Activated naive CD8-positive, alpha-beta T cell treated with anti-CD3 and anti-CD28 coated beads for 36 hours (primary cell): ENCODE data around the gene PLEKHA6. TPM values are rescaled to one million over a fixed set of nuclear protein-coding genes. Genes with fewer than 3 reads are reported as not detected.

Source experiments
- DNase-seq: peaks from one replicate; pipeline ENCODE4 v3.0.0; 2021
- H3K27ac Mint-ChIP-seq: one replicate; pipeline ENCODE4 v1.8.0; 2022; ENCODE audit warnings: mild to moderate bottlenecking, moderate library complexity, mixed read lengths
- H3K27me3 Mint-ChIP-seq: one replicate; pipeline ENCODE4 v1.8.0; 2022; ENCODE audit warnings: mild to moderate bottlenecking, mixed read lengths
- H3K36me3 Mint-ChIP-seq: one replicate; pipeline ENCODE4 v1.8.0; 2021; ENCODE audit warnings: mild to moderate bottlenecking, mixed read lengths
- H3K4me1 Mint-ChIP-seq: one replicate; pipeline ENCODE4 v1.8.0; 2021; ENCODE audit warnings: mixed read lengths
- H3K4me3 Mint-ChIP-seq: one replicate; pipeline ENCODE4 v1.8.0; 2022; ENCODE audit warnings: mild to moderate bottlenecking, moderate library complexity, mixed read lengths
- H3K9me3 Mint-ChIP-seq: one replicate; pipeline ENCODE4 v1.8.0; 2022; ENCODE audit warnings: mixed read lengths
- total RNA-seq, 2 experiments: library from RNA; stranded (reverse); gene quantifications; one replicate each; pipeline ENCODE4 v1.2.3, GENCODE V29; 2021

PLEKHA6 gene
- total RNA-seq, 2 experiments from 2014 or later, result 0.74 to 1.5 TPM

- H3K36me3 Mint-ChIP-seq, result no peaks in the 10 kb centered on the region
- H3K4me1 Mint-ChIP-seq, result peaks cover 2% of the 10 kb centered on the region
- no peak overlapping the region for H3K4me3 Mint-ChIP-seq
- no peaks in the 10 kb centered on the region for H3K9me3 Mint-ChIP-seq
- DNase-seq, result no peak
- peaks cover 6% of the 10 kb centered on the region for H3K27me3 Mint-ChIP-seq
- no peak overlapping the region for H3K27ac Mint-ChIP-seq
These were observed 5.2 kb downstream of the PLEKHA6 start for GRCh38 chr1:204354579-204354978.

GRCh38 chr1:204353213-204353910 is 6.4 kb downstream of the PLEKHA6 start:
- Mint-ChIP-seq H3K4me1 (peaks cover 2% of the 10 kb centered on the region), H3K27me3 (no peaks in the 10 kb centered on the region), H3K36me3 (no peaks in the 10 kb centered on the region), H3K9me3 (no peaks in the 10 kb centered on the region), H3K27ac (no peak overlapping the region), H3K4me3 (no peak overlapping the region)
- no peak for DNase-seq

DNA sequence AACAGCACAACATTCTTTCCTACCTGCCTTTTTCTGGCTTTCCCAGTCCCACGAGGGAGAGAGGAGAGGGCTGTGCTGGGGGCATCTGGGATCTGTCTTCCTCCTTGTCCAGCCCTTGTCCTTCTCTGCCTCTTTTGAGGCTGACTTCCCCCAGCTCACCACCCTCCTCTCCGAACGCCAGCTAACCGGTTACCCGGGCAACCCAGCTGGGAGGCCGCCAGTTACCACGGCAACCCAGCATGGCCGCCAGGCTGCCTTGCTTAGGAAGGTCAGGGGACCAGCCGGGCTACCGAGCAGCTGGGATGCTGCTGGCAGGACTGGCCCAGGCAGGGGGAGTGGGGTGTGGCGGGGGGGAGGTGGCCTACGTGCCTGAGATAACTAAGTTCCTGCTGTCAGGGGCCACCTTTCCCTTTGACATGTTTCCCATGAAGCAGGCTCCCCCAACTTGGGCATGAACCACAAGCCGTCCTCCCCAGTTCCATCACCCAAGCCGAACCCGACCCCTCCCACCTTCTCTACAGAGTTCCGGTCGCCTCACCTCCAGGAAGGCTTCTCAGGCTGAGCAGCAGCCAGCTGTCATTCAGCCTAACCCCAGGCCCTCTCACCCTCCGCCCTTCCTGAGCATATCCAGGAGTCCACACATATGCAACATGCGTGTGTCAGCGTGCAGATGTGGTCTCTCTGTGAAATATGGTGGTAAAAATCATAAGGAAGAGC is 8.7 kb downstream of the PLEKHA6 start:
- peaks cover 2% of the 10 kb centered on the region for H3K4me1 Mint-ChIP-seq

GRCh38 chr1:204350312-204350711 is 9.4 kb downstream of the PLEKHA6 start:
- Mint-ChIP-seq H3K4me3 (no peak overlapping the region), H3K27ac (no peak overlapping the region), H3K9me3 (no peaks in the 10 kb centered on the region), H3K4me1 (peaks cover 2% of the 10 kb centered on the region), H3K27me3 (no peaks in the 10 kb centered on the region), H3K36me3 (no peaks in the 10 kb centered on the region)
- DNase-seq, result no peak

More for the DNA sequence above, 8.7 kb downstream of the PLEKHA6 start:
- Mint-ChIP-seq H3K9me3 (no peaks in the 10 kb centered on the region), H3K27ac (no peak overlapping the region), H3K36me3 (no peaks in the 10 kb centered on the region), H3K4me3 (no peak overlapping the region), H3K27me3 (no peaks in the 10 kb centered on the region)
- no peak for DNase-seq

- DNase-seq, result no peak
- Mint-ChIP-seq H3K27me3 (no peaks in the 10 kb centered on the region), H3K27ac (no peak overlapping the region), H3K36me3 (no peaks in the 10 kb centered on the region), H3K4me1 (peaks cover 2% of the 10 kb centered on the region), H3K4me3 (no peak overlapping the region), H3K9me3 (no peaks in the 10 kb centered on the region)
These were observed 10.1 kb downstream of the PLEKHA6 start for GRCh38 chr1:204349602-204350001.

- no peak for DNase-seq
- Mint-ChIP-seq H3K27me3 (no peaks in the 10 kb centered on the region), H3K9me3 (no peaks in the 10 kb centered on the region), H3K4me3 (no peak overlapping the region), H3K27ac (no peak overlapping the region), H3K4me1 (peaks cover 2% of the 10 kb centered on the region), H3K36me3 (no peaks in the 10 kb centered on the region)
These were observed 11.0 kb downstream of the PLEKHA6 start for GRCh38 chr1:204348722-204349121.

DNA sequence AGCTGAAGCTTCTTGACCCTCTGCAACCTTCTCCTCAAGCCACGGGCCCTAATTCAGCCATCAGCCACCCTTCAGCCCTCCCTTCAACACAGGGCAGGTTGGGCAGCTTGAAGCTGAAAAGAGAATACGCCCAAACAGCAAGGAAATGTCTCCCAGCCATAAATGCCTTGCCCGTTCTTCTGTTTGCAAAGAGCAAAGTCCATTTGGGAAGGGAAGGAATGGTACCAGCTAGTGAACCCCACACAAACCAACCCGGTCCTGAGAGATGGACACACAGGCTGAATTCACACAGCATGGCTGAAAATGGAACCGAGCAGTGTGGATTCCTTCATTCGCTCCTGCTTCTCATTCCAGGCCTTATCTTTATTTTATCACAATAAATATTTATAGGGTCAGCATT is 11.5 kb downstream of the PLEKHA6 start:
- Mint-ChIP-seq H3K27me3 (no peaks in the 10 kb centered on the region), H3K9me3 (no peaks in the 10 kb centered on the region), H3K4me1 (peaks cover 2% of the 10 kb centered on the region), H3K4me3 (no peak overlapping the region), H3K36me3 (no peaks in the 10 kb centered on the region), H3K27ac (no peak overlapping the region)
- DNase-seq, result no peak

- Mint-ChIP-seq H3K4me1 (no peaks in the 10 kb centered on the region), H3K27me3 (no peaks in the 10 kb centered on the region), H3K9me3 (no peaks in the 10 kb centered on the region), H3K4me3 (no peak overlapping the region), H3K36me3 (no peaks in the 10 kb centered on the region), H3K27ac (no peak overlapping the region)
- DNase-seq, result no peak
These were observed 13.6 kb downstream of the PLEKHA6 start for GRCh38 chr1:204345941-204346645.

GRCh38 chr1:204345438-204345841 is 14.3 kb downstream of the PLEKHA6 start:
- no peak for DNase-seq
- no peaks in the 10 kb centered on the region for H3K4me1 Mint-ChIP-seq
- H3K27ac Mint-ChIP-seq, result no peak overlapping the region
- H3K36me3 Mint-ChIP-seq, result no peaks in the 10 kb centered on the region
- H3K27me3 Mint-ChIP-seq, result no peaks in the 10 kb centered on the region
- no peak overlapping the region for H3K4me3 Mint-ChIP-seq
- H3K9me3 Mint-ChIP-seq, result no peaks in the 10 kb centered on the region

- Mint-ChIP-seq H3K9me3 (no peaks in the 10 kb centered on the region), H3K27me3 (no peaks in the 10 kb centered on the region), H3K36me3 (no peaks in the 10 kb centered on the region), H3K27ac (no peak overlapping the region), H3K4me1 (no peaks in the 10 kb centered on the region), H3K4me3 (no peak overlapping the region)
- no peak for DNase-seq
These were observed 14.9 kb downstream of the PLEKHA6 start for GRCh38 chr1:204344665-204345355.

- no peak for DNase-seq
- H3K27ac Mint-ChIP-seq, result no peak overlapping the region
- no peaks in the 10 kb centered on the region for H3K9me3 Mint-ChIP-seq
- no peaks in the 10 kb centered on the region for H3K36me3 Mint-ChIP-seq
- no peaks in the 10 kb centered on the region for H3K4me1 Mint-ChIP-seq
- H3K4me3 Mint-ChIP-seq, result no peak overlapping the region
- no peaks in the 10 kb centered on the region for H3K27me3 Mint-ChIP-seq
These were observed 15.9 kb downstream of the PLEKHA6 start for GRCh38 chr1:204343802-204344201.

DNA sequence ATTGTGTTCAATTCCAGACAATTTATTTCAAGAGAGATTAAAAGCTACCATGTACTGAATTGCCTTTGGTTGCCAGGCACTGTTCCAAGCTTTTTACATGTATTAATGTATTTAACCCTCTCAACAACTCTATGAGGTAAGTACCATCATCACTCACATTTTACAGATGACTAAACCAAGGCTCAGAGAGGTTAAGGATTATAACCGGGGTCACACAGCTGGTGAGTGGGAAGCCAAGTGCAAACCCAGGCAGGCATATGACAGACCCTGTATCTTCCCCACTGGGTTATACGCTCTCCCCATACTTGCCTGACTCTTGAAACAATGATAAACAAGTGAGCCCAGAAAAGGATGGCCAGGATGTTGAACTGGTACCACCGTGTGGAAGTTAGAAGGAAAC is 16.5 kb downstream of the PLEKHA6 start:
- no peak overlapping the region for H3K27ac Mint-ChIP-seq
- H3K36me3 Mint-ChIP-seq, result no peaks in the 10 kb centered on the region
- no peaks in the 10 kb centered on the region for H3K4me1 Mint-ChIP-seq
- DNase-seq, result no peak
- no peaks in the 10 kb centered on the region for H3K27me3 Mint-ChIP-seq
- no peak overlapping the region for H3K4me3 Mint-ChIP-seq
- no peaks in the 10 kb centered on the region for H3K9me3 Mint-ChIP-seq

DNA sequence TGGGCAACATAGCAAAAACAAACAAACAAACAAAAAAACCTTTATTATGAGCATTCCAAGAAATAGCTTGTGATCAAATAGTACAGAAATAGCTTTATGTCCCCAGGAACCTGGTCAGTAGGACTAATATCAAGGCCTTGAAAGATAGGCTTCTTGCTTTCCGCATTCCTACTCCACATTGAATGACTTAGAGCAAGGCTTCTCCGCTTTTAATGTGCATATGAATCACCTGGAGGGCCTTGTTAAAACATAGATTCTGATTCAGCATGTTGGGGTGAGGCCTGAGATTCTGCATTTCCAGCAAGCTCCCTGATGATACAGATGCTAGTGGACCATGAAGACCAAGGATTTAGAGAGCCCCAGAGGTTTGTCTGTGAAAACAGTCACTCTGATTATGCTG is 17.4 kb downstream of the PLEKHA6 start:
- Mint-ChIP-seq H3K27me3 (no peaks in the 10 kb centered on the region), H3K4me3 (no peak overlapping the region), H3K27ac (no peak overlapping the region), H3K9me3 (no peaks in the 10 kb centered on the region), H3K4me1 (no peaks in the 10 kb centered on the region), H3K36me3 (no peaks in the 10 kb centered on the region)
- no peak for DNase-seq

DNA sequence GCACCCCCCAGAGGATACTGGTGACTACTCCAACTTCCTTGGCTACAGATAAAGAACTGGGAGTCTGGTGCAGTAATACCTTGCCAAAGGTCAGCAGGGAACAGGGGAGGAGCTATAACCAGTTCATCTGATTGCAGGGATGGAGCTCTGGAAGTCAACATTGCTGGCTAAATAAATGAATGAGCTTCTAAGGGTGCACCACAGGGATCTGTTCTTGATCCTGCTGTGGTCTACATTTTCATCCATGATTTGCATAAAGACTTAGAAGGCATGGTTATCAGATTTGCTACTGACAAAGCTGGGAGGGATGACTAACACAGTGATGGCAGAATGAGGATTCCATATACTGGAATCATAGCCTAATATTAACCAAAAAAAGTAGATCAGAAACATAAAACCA is 18.3 kb downstream of the PLEKHA6 start:
- Mint-ChIP-seq H3K4me1 (no peaks in the 10 kb centered on the region), H3K36me3 (no peaks in the 10 kb centered on the region), H3K27me3 (no peaks in the 10 kb centered on the region), H3K4me3 (no peak overlapping the region), H3K27ac (no peak overlapping the region), H3K9me3 (no peaks in the 10 kb centered on the region)
- DNase-seq, result no peak
